Ovary (tissue), 3 donors: Measurements from ENCODE around the gene ATRN.

ENCODE experiments used
- EP300 ChIP-seq: sonication (generic); formaldehyde crosslinking; IDR thresholded peaks from one replicate; pipeline ENCODE4 v1.6.1; 2017; ENCODE audit warnings: antibody characterized with exemption
- POLR2A ChIP-seq: fragments of 450-650 bp; IDR thresholded peaks from one replicate; pipeline ENCODE4 v1.6.1; 2017; ENCODE audit warnings: antibody characterized with exemption, mild to moderate bottlenecking, moderate library complexity
- TF ChIP-seq, protein P1 (sequence below), 3 donors: fragments of 450-650 bp in 2 of 3; fragments of 200-600 bp in 1 of 3; IDR thresholded peaks; one replicate each; pipeline versions ENCODE4 v1.5.1 to v1.8.0; 2016 to 2022; ENCODE audit warnings: antibody characterized with exemption in 3 of 3, mild to moderate bottlenecking in 1 of 3
- donor health status: DM: no; HTN: no; CAD: no.

DNA sequence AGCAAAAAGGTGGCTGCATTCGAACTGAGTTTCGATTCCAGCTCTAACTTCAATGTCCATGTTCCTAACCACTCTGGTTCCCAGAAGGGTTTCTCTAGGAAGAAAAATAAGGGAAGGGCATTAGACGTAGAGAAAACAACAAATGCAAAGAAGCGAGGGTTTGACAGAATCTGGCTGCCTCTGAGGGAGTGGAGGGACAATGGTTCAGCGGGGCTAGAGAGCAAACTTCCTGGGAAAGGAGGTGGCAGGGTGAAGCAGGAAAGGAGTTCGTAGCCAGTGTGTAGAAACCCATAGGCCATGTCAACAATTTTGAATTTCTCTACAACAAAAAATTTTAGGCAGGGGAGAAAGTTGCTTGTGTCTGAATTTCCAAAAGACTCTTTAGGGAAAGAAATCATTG, 48.8 kb upstream of the ATRN start:
- TF ChIP-seq, protein P1, sequence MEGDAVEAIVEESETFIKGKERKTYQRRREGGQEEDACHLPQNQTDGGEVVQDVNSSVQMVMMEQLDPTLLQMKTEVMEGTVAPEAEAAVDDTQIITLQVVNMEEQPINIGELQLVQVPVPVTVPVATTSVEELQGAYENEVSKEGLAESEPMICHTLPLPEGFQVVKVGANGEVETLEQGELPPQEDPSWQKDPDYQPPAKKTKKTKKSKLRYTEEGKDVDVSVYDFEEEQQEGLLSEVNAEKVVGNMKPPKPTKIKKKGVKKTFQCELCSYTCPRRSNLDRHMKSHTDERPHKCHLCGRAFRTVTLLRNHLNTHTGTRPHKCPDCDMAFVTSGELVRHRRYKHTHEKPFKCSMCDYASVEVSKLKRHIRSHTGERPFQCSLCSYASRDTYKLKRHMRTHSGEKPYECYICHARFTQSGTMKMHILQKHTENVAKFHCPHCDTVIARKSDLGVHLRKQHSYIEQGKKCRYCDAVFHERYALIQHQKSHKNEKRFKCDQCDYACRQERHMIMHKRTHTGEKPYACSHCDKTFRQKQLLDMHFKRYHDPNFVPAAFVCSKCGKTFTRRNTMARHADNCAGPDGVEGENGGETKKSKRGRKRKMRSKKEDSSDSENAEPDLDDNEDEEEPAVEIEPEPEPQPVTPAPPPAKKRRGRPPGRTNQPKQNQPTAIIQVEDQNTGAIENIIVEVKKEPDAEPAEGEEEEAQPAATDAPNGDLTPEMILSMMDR (IDR thresholded peaks at IDR 0.05) = no peak
- TF ChIP-seq POLR2A = no peak
- no peak for TF ChIP-seq EP300
